OCI-LY7 (cell line): ENCODE results near the gene F2R. TPM values are rescaled to one million over a fixed set of nuclear protein-coding genes. Genes with fewer than 3 reads are reported as not detected.

Experiments
- BruUV-seq: library from RNA; stranded (reverse); fragments of 400-500 nt; replicated peaks from 2 replicates; lab custom pipeline; 2021; lab: Mats Ljungman, UMichigan
- CTCF ChIA-PET: fragments of 300-600 bp; sonication (Branson Sonifier 250); formaldehyde crosslinking; loops from one replicate; lab custom pipeline; 2022; ENCODE audit warnings: antibody characterized with exemption; ENCODE audit not compliant: unreplicated experiment; lab: Charles Lee
- POLR2A ChIA-PET: fragments of 300-600 bp; sonication (Branson Sonifier 250); formaldehyde crosslinking; loops from one replicate; lab custom pipeline; 2022; ENCODE audit warnings: antibody characterized with exemption; lab: Charles Lee
- DNase-seq: peaks from one replicate; pipeline ENCODE4 v3.0.0-alpha.2; 2015; ENCODE audit warnings: low spot score
- H2AFZ ChIP-seq: fragments of 200-600 bp; sonication (generic), shearing (Covaris generic); 2 replicates; pipeline ENCODE4 v1.6.1; 2014; ENCODE audit warnings: mild to moderate bottlenecking, antibody characterized with exemption, low read length, moderate library complexity
- H3K27ac ChIP-seq: fragments of 200-600 bp; sonication (generic); 2 replicates; pipeline ENCODE4 v1.5.1; 2014; ENCODE audit warnings: mixed run types, low read depth, mild to moderate bottlenecking, moderate library complexity, low read length, inconsistent platforms; ENCODE audit not compliant: poor library complexity, severe bottlenecking
- H3K36me3 ChIP-seq: fragments of 200-600 bp; sonication (generic); 2 replicates; pipeline ENCODE4 v1.6.1; 2014; ENCODE audit warnings: mild to moderate bottlenecking, antibody characterized with exemption, low read length, moderate library complexity, mixed read lengths; ENCODE audit not compliant: insufficient read depth
- H3K4me1 ChIP-seq: fragments of 200-600 bp; sonication (generic); 2 replicates; pipeline ENCODE4 v1.5.1; 2014; ENCODE audit warnings: mild to moderate bottlenecking, low read length; ENCODE audit not compliant: insufficient read depth, poor library complexity, severe bottlenecking
- H3K4me2 ChIP-seq: fragments of 200-600 bp; sonication (generic); 2 replicates; pipeline ENCODE4 v1.6.1; 2014; ENCODE audit warnings: mild to moderate bottlenecking, low read length
- H3K4me3 ChIP-seq: fragments of 200-600 bp; sonication (generic); 2 replicates; pipeline ENCODE4 v1.5.1; 2014; ENCODE audit warnings: mild to moderate bottlenecking, low read depth, low read length; ENCODE audit not compliant: poor library complexity, severe bottlenecking
- H3K79me2 ChIP-seq: fragments of 200-600 bp; sonication (generic); 2 replicates; pipeline ENCODE4 v1.6.1; 2016; ENCODE audit warnings: low read depth, mild to moderate bottlenecking, low read length, moderate library complexity, mixed read lengths; ENCODE audit not compliant: insufficient read depth
- H3K9me2 ChIP-seq: fragments of 200-600 bp; sonication (generic); 2 replicates; pipeline ENCODE4 v1.6.1; 2016; ENCODE audit warnings: mild to moderate bottlenecking, low read length, mixed read lengths; ENCODE audit not compliant: insufficient read depth
- H3K9me3 ChIP-seq: fragments of 200-600 bp; sonication (generic); 2 replicates; pipeline ENCODE4 v1.6.1; 2014; ENCODE audit warnings: mild to moderate bottlenecking, mixed run types, low read length, mixed read lengths
- H4K20me1 ChIP-seq: fragments of 200-600 bp; sonication (generic); 2 replicates; pipeline ENCODE4 v1.6.1; 2014; ENCODE audit warnings: mild to moderate bottlenecking, antibody characterized with exemption, low read length, moderate library complexity, mixed read lengths; ENCODE audit not compliant: insufficient read depth
- EZH2phosphoT487 ChIP-seq: fragments of 200-600 bp; sonication (generic); IDR thresholded peaks from 2 replicates; pipeline ENCODE4 v1.6.1; 2018; ENCODE audit warnings: low read depth, borderline replicate concordance, mild to moderate bottlenecking, mixed run types, antibody characterized with exemption, low read length, moderate library complexity, mixed read lengths
- intact Hi-C: fragments of 100-400 bp; cut with micrococcal nuclease; formaldehyde crosslinking; loops from one replicate; pipeline ENCODE4 v1.10.0; 2022; ENCODE audit not compliant: unreplicated experiment
- total RNA-seq, 2 experiments: library from RNA; depleted of rRNA in 1 of 2; stranded (reverse); fragments of >200 nt in 1 of 2; shearing (Covaris generic) in 1 of 2; gene quantifications; 2 replicates each; pipeline ENCODE4 v1.2.3, GENCODE V29; 2014 to 2022
- TF ChIP-seq, protein P1 (sequence below): fragments of 200-600 bp; sonication (generic); conservative IDR thresholded peaks from 2 replicates; pipeline ENCODE4 v1.5.1; 2014; ENCODE audit warnings: mild to moderate bottlenecking, antibody characterized with exemption, low read length, moderate library complexity, mixed read lengths

The F2R gene
- total RNA-seq, 2 experiments from 2014 or later, result 0.08 TPM; not detected in 1

DNA sequence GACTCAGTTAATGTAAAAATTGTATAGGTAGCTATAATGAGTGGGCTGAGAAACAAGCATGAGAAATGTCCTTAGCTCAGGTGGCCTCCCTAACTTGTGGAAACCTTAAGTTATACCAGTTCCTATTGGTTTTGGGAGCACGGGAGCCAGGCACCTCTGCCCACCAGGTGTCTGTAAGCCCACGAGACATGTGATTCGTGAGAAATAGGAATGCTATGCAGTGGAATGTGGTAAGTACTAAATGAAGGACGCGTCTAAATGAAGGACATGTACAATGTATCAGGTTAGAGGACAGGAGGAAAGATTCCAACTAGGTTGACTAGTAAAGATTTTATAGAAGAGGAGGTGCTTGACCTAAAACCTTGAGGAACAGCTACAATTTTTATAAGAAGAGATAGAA is 46.7 kb upstream of the F2R start:
- DNase-seq, result no peak
- CTCF ChIA-PET, result no interaction called here
- H3K27ac ChIP-seq, result no peak overlapping the region
- peaks cover 77% of the 10 kb centered on the region for H3K36me3 ChIP-seq
- TF ChIP-seq, protein P1, sequence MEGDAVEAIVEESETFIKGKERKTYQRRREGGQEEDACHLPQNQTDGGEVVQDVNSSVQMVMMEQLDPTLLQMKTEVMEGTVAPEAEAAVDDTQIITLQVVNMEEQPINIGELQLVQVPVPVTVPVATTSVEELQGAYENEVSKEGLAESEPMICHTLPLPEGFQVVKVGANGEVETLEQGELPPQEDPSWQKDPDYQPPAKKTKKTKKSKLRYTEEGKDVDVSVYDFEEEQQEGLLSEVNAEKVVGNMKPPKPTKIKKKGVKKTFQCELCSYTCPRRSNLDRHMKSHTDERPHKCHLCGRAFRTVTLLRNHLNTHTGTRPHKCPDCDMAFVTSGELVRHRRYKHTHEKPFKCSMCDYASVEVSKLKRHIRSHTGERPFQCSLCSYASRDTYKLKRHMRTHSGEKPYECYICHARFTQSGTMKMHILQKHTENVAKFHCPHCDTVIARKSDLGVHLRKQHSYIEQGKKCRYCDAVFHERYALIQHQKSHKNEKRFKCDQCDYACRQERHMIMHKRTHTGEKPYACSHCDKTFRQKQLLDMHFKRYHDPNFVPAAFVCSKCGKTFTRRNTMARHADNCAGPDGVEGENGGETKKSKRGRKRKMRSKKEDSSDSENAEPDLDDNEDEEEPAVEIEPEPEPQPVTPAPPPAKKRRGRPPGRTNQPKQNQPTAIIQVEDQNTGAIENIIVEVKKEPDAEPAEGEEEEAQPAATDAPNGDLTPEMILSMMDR, result no peak
- TF ChIP-seq EZH2phosphoT487, result no peak
- H3K4me2 ChIP-seq, result no peak overlapping the region
- no peaks in the 10 kb centered on the region for H3K4me1 ChIP-seq
- H2AFZ ChIP-seq, result no peak overlapping the region
- peaks cover 4% of the 10 kb centered on the region; the same call in 1 of the 2 replicates for H4K20me1 ChIP-seq
- H3K4me3 ChIP-seq, result no peak overlapping the region
- intact Hi-C loops, result no loop called here
- H3K9me2 ChIP-seq, result no peaks in the 10 kb centered on the region
- H3K79me2 ChIP-seq, result no peaks in the 10 kb centered on the region
- H3K9me3 ChIP-seq, result no peaks in the 10 kb centered on the region
- no TSS peak for BruUV-seq
- POLR2A ChIA-PET, result interaction anchor here (0.5 to 1.5 kb wide), 4 partner anchors 10 to 64 kb away, joined by 3 to 9 read pairs (median 4); no protein-coding TSS in a partner anchor

DNA sequence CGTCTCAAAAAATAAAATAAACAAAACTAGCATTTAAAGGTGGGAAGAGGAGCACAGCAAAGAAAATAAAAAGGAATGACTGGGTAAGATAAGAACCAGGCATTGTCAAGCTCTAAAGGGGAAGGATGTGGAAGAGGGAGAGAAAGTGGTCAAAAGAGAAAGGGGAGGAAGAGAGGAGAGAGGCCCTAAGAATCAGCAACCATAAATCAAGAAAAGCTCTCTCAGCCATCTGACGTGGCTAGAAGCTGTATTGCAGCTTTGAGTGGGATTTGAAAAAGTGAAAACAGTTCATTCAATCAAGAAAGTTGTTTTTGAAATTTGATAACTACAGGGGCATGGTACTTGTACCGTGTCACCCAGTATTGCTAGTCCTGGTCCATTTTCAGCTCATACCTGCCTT is 45.4 kb upstream of the F2R start:
- no peak overlapping the region for H3K27ac ChIP-seq
- no peak for TF ChIP-seq EZH2phosphoT487
- TF ChIP-seq, protein P1, result no peak
- intact Hi-C loops, result no loop called here
- no peaks in the 10 kb centered on the region for H3K4me1 ChIP-seq
- CTCF ChIA-PET, result no interaction called here
- no peak overlapping the region for H2AFZ ChIP-seq
- H3K4me2 ChIP-seq, result no peak overlapping the region
- H3K9me3 ChIP-seq, result no peaks in the 10 kb centered on the region
- no peak overlapping the region for H3K4me3 ChIP-seq
- peaks cover 80% of the 10 kb centered on the region for H3K36me3 ChIP-seq
- H3K9me2 ChIP-seq, result no peaks in the 10 kb centered on the region
- H3K79me2 ChIP-seq, result no peaks in the 10 kb centered on the region
- BruUV-seq, result no TSS peak
- POLR2A ChIA-PET, result no interaction called here
- peaks cover 4% of the 10 kb centered on the region; the same call in 1 of the 2 replicates for H4K20me1 ChIP-seq
- no peak for DNase-seq

DNA sequence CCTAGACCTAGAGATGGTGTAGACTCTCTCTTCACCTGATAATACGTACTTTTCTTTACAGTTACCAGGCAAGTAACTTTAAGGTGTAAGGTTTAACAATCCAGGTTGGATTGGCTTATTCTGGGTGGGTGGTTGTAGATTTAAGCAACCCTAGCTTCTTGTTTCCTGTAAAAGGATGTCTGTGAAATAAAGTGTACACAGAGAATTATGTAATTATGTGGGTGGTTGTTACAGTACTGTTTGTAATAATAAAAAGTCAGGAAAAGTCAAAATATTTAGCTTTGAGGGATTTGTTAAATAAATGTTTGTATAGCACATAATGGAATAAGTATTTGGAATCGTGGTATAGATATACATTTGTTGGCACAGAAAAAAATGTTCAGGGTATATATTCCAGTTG is 43.7 kb upstream of the F2R start:
- H3K4me3 ChIP-seq, result no peak overlapping the region
- H3K4me2 ChIP-seq, result no peak overlapping the region
- peaks cover 86% of the 10 kb centered on the region for H3K36me3 ChIP-seq
- no peaks in the 10 kb centered on the region for H3K9me3 ChIP-seq
- ChIA-PET CTCF (no interaction called here), POLR2A (no interaction called here)
- H3K4me1 ChIP-seq, result no peaks in the 10 kb centered on the region
- intact Hi-C loops, result loop anchor here (1.0 kb wide), 1 partner anchor 10 kb away; no protein-coding TSS in a partner anchor
- H3K79me2 ChIP-seq, result no peaks in the 10 kb centered on the region
- TF ChIP-seq EZH2phosphoT487, result no peak
- TF ChIP-seq, protein P1, result no peak
- H3K27ac ChIP-seq, result no peak overlapping the region
- no peak for DNase-seq
- no peaks in the 10 kb centered on the region for H3K9me2 ChIP-seq
- no TSS peak for BruUV-seq
- H2AFZ ChIP-seq, result no peak overlapping the region
- H4K20me1 ChIP-seq, result peaks cover 4% of the 10 kb centered on the region; the same call in 1 of the 2 replicates
